GM21619 (cell line): ENCODE results near the gene GDF9.

Experiments
- ATAC-seq: cut with Tn5 transposase; IDR thresholded peaks from one replicate; pipeline ENCODE4 v1.9.1; 2021; ENCODE audit not compliant: unreplicated experiment

The GDF9 gene

GRCh38 chr5:132822650-132823480, 43.4 kb downstream of the GDF9 start:
- ATAC-seq: no peak

GRCh38 chr5:132821791-132822190, 44.5 kb downstream of the GDF9 start:
- ATAC-seq: no peak

- ATAC-seq: no peak
These were observed 44.9 kb downstream of the GDF9 start for GRCh38 chr5:132821350-132821749.

GRCh38 chr5:132820162-132820754, 46.0 kb downstream of the GDF9 start:
- peak; percentile 82 for ATAC-seq

- ATAC-seq: no peak
These were observed 46.8 kb downstream of the GDF9 start for GRCh38 chr5:132819468-132819867.

- ATAC-seq: no peak
These were observed 49.3 kb downstream of the GDF9 start for GRCh38 chr5:132817011-132817410.

- ATAC-seq: no peak
These were observed 49.7 kb downstream of the GDF9 start for GRCh38 chr5:132816554-132816953.

GRCh38 chr5:132816083-132816482, 50.2 kb downstream of the GDF9 start:
- ATAC-seq: no peak

GRCh38 chr5:132815454-132815853, 50.8 kb downstream of the GDF9 start:
- ATAC-seq: no peak

- no peak for ATAC-seq
These were observed 51.6 kb downstream of the GDF9 start for GRCh38 chr5:132814503-132815294.

- no peak for ATAC-seq
These were observed 52.4 kb downstream of the GDF9 start for GRCh38 chr5:132813599-132814502.

- no peak for ATAC-seq
These were observed 53.3 kb downstream of the GDF9 start, which contains the start of gene SOWAHA for GRCh38 chr5:132812781-132813598. Gene SOWAHA (plus strand): TSS chr5:132813302. CDS start chr5:132813622, 320 bp downstream.

GRCh38 chr5:132812123-132812765, 54.0 kb downstream of the GDF9 start:
- no peak for ATAC-seq
